SK-N-SH (cell line): ENCODE data around the gene ITGAL.

ENCODE experiments used
- FOXM1 ChIP-seq: IDR thresholded peaks from 2 replicates; pipeline ENCODE4 v1.4.0; 2012; ENCODE audit warnings: low read depth, mild to moderate bottlenecking
- MXI1 ChIP-seq: IDR thresholded peaks from 2 replicates; pipeline ENCODE4 v1.6.1; 2012; ENCODE audit warnings: mild to moderate bottlenecking, low read depth, low read length, improper control_type of control experiment
- REST ChIP-seq: IDR thresholded peaks from 2 replicates; pipeline ENCODE4 v1.6.1; 2012; ENCODE audit warnings: mild to moderate bottlenecking, low read depth, low read length, moderate library complexity
- RXRA ChIP-seq: IDR thresholded peaks from 2 replicates; pipeline ENCODE4 v1.4.0; 2012; ENCODE audit warnings: low read depth, mild to moderate bottlenecking, borderline replicate concordance
- SIN3A ChIP-seq: IDR thresholded peaks from 2 replicates; pipeline ENCODE4 v1.6.1; 2012; ENCODE audit warnings: low read depth, mild to moderate bottlenecking, low read length, moderate library complexity, borderline replicate concordance
- TAF1 ChIP-seq: IDR thresholded peaks from 2 replicates; pipeline ENCODE4 v1.6.1; 2012; ENCODE audit warnings: low read depth, mild to moderate bottlenecking, low read length, moderate library complexity, borderline replicate concordance
- TF ChIP-seq, protein P1 (sequence below): fragments of 200-600 bp; sonication (generic); IDR thresholded peaks from 2 replicates; pipeline ENCODE4 v1.6.1; 2017; ENCODE audit warnings: antibody characterized with exemption, mild to moderate bottlenecking, moderate library complexity

- TF ChIP-seq, protein P1, sequence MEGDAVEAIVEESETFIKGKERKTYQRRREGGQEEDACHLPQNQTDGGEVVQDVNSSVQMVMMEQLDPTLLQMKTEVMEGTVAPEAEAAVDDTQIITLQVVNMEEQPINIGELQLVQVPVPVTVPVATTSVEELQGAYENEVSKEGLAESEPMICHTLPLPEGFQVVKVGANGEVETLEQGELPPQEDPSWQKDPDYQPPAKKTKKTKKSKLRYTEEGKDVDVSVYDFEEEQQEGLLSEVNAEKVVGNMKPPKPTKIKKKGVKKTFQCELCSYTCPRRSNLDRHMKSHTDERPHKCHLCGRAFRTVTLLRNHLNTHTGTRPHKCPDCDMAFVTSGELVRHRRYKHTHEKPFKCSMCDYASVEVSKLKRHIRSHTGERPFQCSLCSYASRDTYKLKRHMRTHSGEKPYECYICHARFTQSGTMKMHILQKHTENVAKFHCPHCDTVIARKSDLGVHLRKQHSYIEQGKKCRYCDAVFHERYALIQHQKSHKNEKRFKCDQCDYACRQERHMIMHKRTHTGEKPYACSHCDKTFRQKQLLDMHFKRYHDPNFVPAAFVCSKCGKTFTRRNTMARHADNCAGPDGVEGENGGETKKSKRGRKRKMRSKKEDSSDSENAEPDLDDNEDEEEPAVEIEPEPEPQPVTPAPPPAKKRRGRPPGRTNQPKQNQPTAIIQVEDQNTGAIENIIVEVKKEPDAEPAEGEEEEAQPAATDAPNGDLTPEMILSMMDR, result no peak
- TF ChIP-seq SIN3A, result no peak
- no peak for TF ChIP-seq RXRA
- TF ChIP-seq MXI1, result no peak
- TF ChIP-seq TAF1, result no peak
- no peak for TF ChIP-seq FOXM1
- TF ChIP-seq REST, result no peak
Observed at GRCh38 chr16:30457256-30457655, 15.3 kb upstream of the ITGAL start.
